OCI-LY7 (cell line): ENCODE results near the gene MPPED1. TPM values are rescaled to one million over a fixed set of nuclear protein-coding genes. Genes with fewer than 3 reads are reported as not detected.

Experiments used
- BruUV-seq: library from RNA; stranded (reverse); fragments of 400-500 nt; replicated peaks from 2 replicates; lab custom pipeline; 2021; lab: Mats Ljungman, UMichigan
- CTCF ChIA-PET: fragments of 300-600 bp; sonication (Branson Sonifier 250); formaldehyde crosslinking; loops from one replicate; lab custom pipeline; 2022; ENCODE audit warnings: antibody characterized with exemption; ENCODE audit not compliant: unreplicated experiment; lab: Charles Lee
- POLR2A ChIA-PET: fragments of 300-600 bp; sonication (Branson Sonifier 250); formaldehyde crosslinking; loops from one replicate; lab custom pipeline; 2022; ENCODE audit warnings: antibody characterized with exemption; lab: Charles Lee
- DNase-seq: peaks from one replicate; pipeline ENCODE4 v3.0.0-alpha.2; 2015; ENCODE audit warnings: low spot score
- H2AFZ ChIP-seq: fragments of 200-600 bp; sonication (generic), shearing (Covaris generic); 2 replicates; pipeline ENCODE4 v1.6.1; 2014; ENCODE audit warnings: mild to moderate bottlenecking, antibody characterized with exemption, low read length, moderate library complexity
- H3K27ac ChIP-seq: fragments of 200-600 bp; sonication (generic); 2 replicates; pipeline ENCODE4 v1.5.1; 2014; ENCODE audit warnings: mixed run types, low read depth, mild to moderate bottlenecking, moderate library complexity, low read length, inconsistent platforms; ENCODE audit not compliant: poor library complexity, severe bottlenecking
- H3K36me3 ChIP-seq: fragments of 200-600 bp; sonication (generic); 2 replicates; pipeline ENCODE4 v1.6.1; 2014; ENCODE audit warnings: mild to moderate bottlenecking, antibody characterized with exemption, low read length, moderate library complexity, mixed read lengths; ENCODE audit not compliant: insufficient read depth
- H3K4me1 ChIP-seq: fragments of 200-600 bp; sonication (generic); 2 replicates; pipeline ENCODE4 v1.5.1; 2014; ENCODE audit warnings: mild to moderate bottlenecking, low read length; ENCODE audit not compliant: insufficient read depth, poor library complexity, severe bottlenecking
- H3K4me2 ChIP-seq: fragments of 200-600 bp; sonication (generic); 2 replicates; pipeline ENCODE4 v1.6.1; 2014; ENCODE audit warnings: mild to moderate bottlenecking, low read length
- H3K4me3 ChIP-seq: fragments of 200-600 bp; sonication (generic); 2 replicates; pipeline ENCODE4 v1.5.1; 2014; ENCODE audit warnings: mild to moderate bottlenecking, low read depth, low read length; ENCODE audit not compliant: poor library complexity, severe bottlenecking
- H3K79me2 ChIP-seq: fragments of 200-600 bp; sonication (generic); 2 replicates; pipeline ENCODE4 v1.6.1; 2016; ENCODE audit warnings: low read depth, mild to moderate bottlenecking, low read length, moderate library complexity, mixed read lengths; ENCODE audit not compliant: insufficient read depth
- H3K9me2 ChIP-seq: fragments of 200-600 bp; sonication (generic); 2 replicates; pipeline ENCODE4 v1.6.1; 2016; ENCODE audit warnings: mild to moderate bottlenecking, low read length, mixed read lengths; ENCODE audit not compliant: insufficient read depth
- H3K9me3 ChIP-seq: fragments of 200-600 bp; sonication (generic); 2 replicates; pipeline ENCODE4 v1.6.1; 2014; ENCODE audit warnings: mild to moderate bottlenecking, mixed run types, low read length, mixed read lengths
- H4K20me1 ChIP-seq: fragments of 200-600 bp; sonication (generic); 2 replicates; pipeline ENCODE4 v1.6.1; 2014; ENCODE audit warnings: mild to moderate bottlenecking, antibody characterized with exemption, low read length, moderate library complexity, mixed read lengths; ENCODE audit not compliant: insufficient read depth
- EZH2phosphoT487 ChIP-seq: fragments of 200-600 bp; sonication (generic); IDR thresholded peaks from 2 replicates; pipeline ENCODE4 v1.6.1; 2018; ENCODE audit warnings: low read depth, borderline replicate concordance, mild to moderate bottlenecking, mixed run types, antibody characterized with exemption, low read length, moderate library complexity, mixed read lengths
- intact Hi-C: fragments of 100-400 bp; cut with micrococcal nuclease; formaldehyde crosslinking; loops from one replicate; pipeline ENCODE4 v1.10.0; 2022; ENCODE audit not compliant: unreplicated experiment
- total RNA-seq, 2 experiments: library from RNA; depleted of rRNA in 1 of 2; stranded (reverse); fragments of >200 nt in 1 of 2; shearing (Covaris generic) in 1 of 2; gene quantifications; 2 replicates each; pipeline ENCODE4 v1.2.3, GENCODE V29; 2014 to 2022
- TF ChIP-seq, protein P1 (sequence below): fragments of 200-600 bp; sonication (generic); conservative IDR thresholded peaks from 2 replicates; pipeline ENCODE4 v1.5.1; 2014; ENCODE audit warnings: mild to moderate bottlenecking, antibody characterized with exemption, low read length, moderate library complexity, mixed read lengths

Gene MPPED1
- total RNA-seq, 2 experiments from 2014 or later = not detected

DNA sequence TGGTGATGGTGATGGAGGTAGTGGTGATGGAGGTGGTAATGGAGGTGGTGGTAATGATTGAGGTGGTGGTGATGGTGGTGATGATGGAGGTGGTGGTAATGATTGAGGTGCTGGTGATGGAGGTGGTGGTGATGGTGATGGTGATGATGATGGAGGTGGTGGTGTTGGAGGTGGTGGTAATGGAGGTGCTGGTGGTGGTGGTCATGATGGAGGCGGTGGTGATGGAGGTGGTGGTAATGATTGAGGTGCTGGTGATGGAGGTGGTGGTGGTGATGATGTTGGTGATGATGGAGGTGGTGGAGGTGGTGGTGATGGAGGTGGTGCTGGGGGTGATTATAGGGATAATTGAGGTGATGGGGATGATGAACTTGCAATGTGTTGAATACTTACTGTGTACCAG lies 79.9 kb downstream of the MPPED1 start:
- BruUV-seq = no TSS peak
- Histone ChIP-seq H2AFZ (no peak overlapping the region), H3K9me3 (no peaks in the 10 kb centered on the region), H3K9me2 (no peaks in the 10 kb centered on the region), H3K79me2 (no peaks in the 10 kb centered on the region), H3K27ac (no peak overlapping the region), H3K4me2 (no peak overlapping the region), H4K20me1 (no peaks in the 10 kb centered on the region), H3K36me3 (no peaks in the 10 kb centered on the region), H3K4me1 (no peaks in the 10 kb centered on the region), H3K4me3 (no peak overlapping the region)
- POLR2A ChIA-PET = no interaction called here
- TF ChIP-seq, protein P1, sequence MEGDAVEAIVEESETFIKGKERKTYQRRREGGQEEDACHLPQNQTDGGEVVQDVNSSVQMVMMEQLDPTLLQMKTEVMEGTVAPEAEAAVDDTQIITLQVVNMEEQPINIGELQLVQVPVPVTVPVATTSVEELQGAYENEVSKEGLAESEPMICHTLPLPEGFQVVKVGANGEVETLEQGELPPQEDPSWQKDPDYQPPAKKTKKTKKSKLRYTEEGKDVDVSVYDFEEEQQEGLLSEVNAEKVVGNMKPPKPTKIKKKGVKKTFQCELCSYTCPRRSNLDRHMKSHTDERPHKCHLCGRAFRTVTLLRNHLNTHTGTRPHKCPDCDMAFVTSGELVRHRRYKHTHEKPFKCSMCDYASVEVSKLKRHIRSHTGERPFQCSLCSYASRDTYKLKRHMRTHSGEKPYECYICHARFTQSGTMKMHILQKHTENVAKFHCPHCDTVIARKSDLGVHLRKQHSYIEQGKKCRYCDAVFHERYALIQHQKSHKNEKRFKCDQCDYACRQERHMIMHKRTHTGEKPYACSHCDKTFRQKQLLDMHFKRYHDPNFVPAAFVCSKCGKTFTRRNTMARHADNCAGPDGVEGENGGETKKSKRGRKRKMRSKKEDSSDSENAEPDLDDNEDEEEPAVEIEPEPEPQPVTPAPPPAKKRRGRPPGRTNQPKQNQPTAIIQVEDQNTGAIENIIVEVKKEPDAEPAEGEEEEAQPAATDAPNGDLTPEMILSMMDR = no peak
- TF ChIP-seq EZH2phosphoT487 = no peak
- DNase-seq = no peak
- intact Hi-C loops = no loop called here
- CTCF ChIA-PET = no interaction called here

- ChIA-PET CTCF (no interaction called here), POLR2A (no interaction called here)
- no peak overlapping the region for H3K4me2 ChIP-seq
- no peak overlapping the region for H3K27ac ChIP-seq
- no peak overlapping the region for H3K4me3 ChIP-seq
- H2AFZ ChIP-seq = no peak overlapping the region
- DNase-seq = no peak
- no peak for TF ChIP-seq EZH2phosphoT487
- TF ChIP-seq, protein P1 = no peak
- no peaks in the 10 kb centered on the region for H4K20me1 ChIP-seq
- H3K9me3 ChIP-seq = no peaks in the 10 kb centered on the region
- H3K79me2 ChIP-seq = no peaks in the 10 kb centered on the region
- H3K36me3 ChIP-seq = no peaks in the 10 kb centered on the region
- no peaks in the 10 kb centered on the region for H3K9me2 ChIP-seq
- intact Hi-C loops = no loop called here
- BruUV-seq = no TSS peak
- H3K4me1 ChIP-seq = no peaks in the 10 kb centered on the region
Observed at GRCh38 chr22:43493297-43493696, 81.5 kb downstream of the MPPED1 start.

DNA sequence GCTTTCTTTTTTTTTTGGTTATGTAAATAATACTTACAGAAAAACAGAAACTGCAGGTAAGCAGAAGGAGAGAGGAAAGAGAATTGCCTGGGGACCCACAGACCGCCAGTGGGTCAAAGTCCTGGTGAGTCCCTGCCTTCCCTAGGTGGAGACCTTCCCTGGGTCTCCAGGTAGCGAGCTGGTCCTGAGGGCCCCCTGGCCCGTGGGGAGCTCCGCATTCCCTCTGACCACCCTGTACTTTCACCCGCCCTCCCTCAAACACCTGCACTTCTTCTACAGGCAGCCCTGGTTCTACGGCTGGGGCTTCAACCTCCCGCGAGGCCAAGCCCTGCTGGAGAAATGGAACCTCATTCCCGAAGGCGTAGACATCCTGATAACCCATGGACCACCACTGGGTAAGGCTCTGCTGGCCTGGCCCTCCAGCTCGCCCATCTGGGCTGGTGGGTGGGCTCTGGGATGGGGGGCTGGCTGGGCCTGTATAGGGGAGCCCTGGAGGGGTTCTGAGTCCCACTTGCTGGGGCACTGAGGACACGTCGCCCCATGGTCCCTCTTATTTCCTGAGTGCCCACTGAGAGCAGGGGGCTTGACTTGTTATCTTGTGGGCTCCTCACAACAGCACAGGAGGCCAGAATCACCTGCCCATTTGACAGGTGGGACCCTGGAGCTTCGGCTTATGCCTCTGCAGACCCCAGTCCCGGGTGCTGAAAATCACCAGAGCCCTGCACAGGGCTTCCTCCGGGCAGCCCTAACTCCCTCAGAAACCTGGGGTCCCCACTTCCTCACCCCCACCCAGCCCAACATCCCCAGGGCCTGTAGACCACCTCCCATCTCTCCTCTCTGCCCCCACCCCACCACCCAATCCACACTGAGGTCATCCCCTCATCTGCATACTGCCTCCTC lies 86.4 kb downstream of the MPPED1 start:
- Histone ChIP-seq H3K9me2 (no peaks in the 10 kb centered on the region), H3K4me3 (no peak overlapping the region), H3K9me3 (no peaks in the 10 kb centered on the region), H3K27ac (no peak overlapping the region), H3K36me3 (no peaks in the 10 kb centered on the region), H4K20me1 (no peaks in the 10 kb centered on the region), H3K79me2 (no peaks in the 10 kb centered on the region), H3K4me1 (no peaks in the 10 kb centered on the region), H2AFZ (no peak overlapping the region), H3K4me2 (no peak overlapping the region)
- no peak for DNase-seq
- TF ChIP-seq, protein P1 = no peak
- no peak for TF ChIP-seq EZH2phosphoT487
- intact Hi-C loops = no loop called here
- CTCF ChIA-PET = no interaction called here
- BruUV-seq = no TSS peak
- POLR2A ChIA-PET = no interaction called here
